ENCODE results near the gene TFCP2L1.

Gene TFCP2L1

DNA sequence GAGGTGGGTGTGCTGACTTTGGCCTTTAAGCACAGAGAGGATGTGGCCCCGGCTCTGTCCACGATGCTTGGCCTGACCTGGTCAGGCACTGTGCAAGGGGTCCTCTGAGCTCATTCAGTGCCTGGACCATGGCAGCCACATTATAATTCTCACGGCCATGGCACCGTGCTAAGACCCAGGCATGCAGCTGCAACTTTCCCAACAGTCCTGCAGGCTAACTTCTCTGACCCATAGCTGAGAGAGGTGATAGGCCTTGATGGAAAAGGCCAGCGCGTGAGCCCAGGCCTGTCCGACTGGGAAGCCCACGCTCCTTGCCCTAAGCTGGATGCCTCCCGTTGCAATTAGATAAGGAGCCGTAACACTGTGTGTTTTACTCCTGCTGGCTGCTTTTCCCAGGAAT is 99.9 kb downstream of the TFCP2L1 start:
- Mint-ChIP-seq H3K27ac (no peak overlapping the region), H3K27me3 (no peaks in the 10 kb centered on the region), H3K4me3 (no peak overlapping the region), H3K4me1 (ENCODE audit: low read depth) (no peaks in the 10 kb centered on the region), H3K36me3 (no peaks in the 10 kb centered on the region), H3K9me3 (ENCODE audit: low read depth) (no peaks in the 10 kb centered on the region)

DNA sequence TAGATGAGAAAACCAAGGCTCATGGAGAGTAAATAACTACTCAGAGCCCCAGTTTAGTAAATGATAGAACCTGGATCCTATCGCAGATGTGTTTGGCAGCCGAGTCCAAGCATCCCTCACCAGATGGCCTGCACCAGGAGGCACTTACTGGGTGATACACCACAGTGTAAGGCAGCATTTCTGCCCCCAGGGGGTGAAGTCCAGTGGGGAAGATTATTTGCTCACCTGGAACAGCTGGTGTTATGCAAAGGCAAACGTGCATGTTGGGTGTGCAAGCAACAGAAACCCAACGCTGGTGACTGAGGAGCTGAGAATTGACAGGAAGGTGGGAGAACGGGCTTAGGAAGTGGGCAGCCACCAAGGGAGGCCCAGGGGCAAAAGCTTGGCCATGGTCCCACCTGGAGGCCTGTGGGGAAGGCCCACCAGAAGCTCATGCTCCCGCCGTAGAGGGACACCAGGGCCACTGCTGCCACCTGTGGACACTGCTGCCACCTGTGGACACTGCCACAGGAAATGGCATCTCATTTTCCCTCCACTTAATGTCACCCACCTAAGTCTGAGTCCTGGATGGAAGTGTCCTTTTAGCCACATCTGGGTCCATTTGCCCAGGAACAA is 100.6 kb downstream of the TFCP2L1 start:
- Mint-ChIP-seq H3K27me3 (no peaks in the 10 kb centered on the region), H3K27ac (no peak overlapping the region), H3K9me3 (ENCODE audit: low read depth) (no peaks in the 10 kb centered on the region), H3K4me1 (ENCODE audit: low read depth) (no peaks in the 10 kb centered on the region), H3K4me3 (no peak overlapping the region), H3K36me3 (no peaks in the 10 kb centered on the region)

DNA sequence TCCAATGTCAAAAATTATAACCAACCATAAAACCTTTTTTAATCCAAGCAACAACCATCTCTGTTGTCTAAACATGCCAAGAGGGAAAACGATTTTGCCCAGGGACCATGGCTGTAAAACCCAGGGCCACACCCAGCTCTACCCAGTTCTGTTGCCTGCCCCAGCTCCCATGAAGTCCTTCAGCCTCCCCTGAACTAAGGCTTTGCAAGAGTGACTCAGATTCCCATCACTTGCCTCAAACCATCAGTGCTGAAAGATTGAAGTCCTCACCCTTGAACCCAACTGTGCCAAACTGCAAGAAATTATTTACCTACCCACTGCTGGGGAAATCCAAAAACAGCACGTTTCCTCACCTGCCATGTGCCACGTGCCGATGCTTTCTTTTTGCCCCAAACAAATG is 102.5 kb downstream of the TFCP2L1 start:
- Mint-ChIP-seq H3K27ac (no peak overlapping the region), H3K9me3 (ENCODE audit: low read depth) (no peaks in the 10 kb centered on the region), H3K4me3 (no peak overlapping the region), H3K4me1 (ENCODE audit: low read depth) (no peaks in the 10 kb centered on the region), H3K36me3 (no peaks in the 10 kb centered on the region), H3K27me3 (no peaks in the 10 kb centered on the region)

DNA sequence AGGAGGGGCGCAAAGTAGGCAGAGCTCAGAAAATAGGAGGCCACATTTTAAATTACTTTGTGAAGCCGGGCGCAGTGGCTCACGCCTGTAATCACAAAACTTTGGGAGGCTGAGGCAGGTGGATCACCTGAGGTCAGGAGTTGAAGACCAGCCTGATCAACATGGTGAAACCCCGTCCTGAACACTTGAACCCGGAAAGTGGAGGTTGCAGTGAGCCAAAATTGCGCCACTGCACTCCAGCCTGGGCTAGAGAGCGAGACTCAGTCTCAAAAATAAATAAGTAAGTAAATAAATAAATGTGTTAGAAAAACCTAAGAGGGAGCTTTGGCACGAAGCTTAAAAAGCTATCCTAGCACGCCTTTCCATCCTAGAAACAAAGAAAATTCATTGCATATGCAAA is 105.5 kb downstream of the TFCP2L1 start:
- H3K36me3 Mint-ChIP-seq: no peaks in the 10 kb centered on the region
- no peak overlapping the region for H3K27ac Mint-ChIP-seq
- no peaks in the 10 kb centered on the region for H3K9me3 Mint-ChIP-seq (ENCODE audit: low read depth)
- peaks cover 4% of the 10 kb centered on the region for H3K27me3 Mint-ChIP-seq
- no peak overlapping the region for H3K4me3 Mint-ChIP-seq
- no peaks in the 10 kb centered on the region for H3K4me1 Mint-ChIP-seq (ENCODE audit: low read depth)

DNA sequence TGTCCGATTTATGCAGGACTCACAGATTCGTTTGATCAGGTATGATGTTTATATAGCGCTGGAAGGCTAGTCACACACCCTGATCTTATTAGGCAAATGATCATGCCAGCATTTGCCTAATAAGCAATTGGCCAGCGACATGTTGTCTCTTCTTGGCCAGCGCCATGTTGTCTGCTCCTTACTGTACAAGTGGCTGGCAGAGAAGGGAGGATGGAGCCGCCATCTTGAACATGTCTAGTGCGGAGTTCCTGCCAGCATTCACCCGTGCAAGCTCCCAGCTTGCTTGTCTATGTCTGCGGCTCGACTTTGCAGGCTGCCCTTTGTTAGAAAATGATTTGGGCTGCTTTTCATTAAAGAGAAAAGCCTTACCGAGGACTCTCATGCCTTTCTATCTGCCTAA is 106.3 kb downstream of the TFCP2L1 start:
- H3K27ac Mint-ChIP-seq: no peak overlapping the region
- no peaks in the 10 kb centered on the region for H3K4me1 Mint-ChIP-seq (ENCODE audit: low read depth)
- H3K36me3 Mint-ChIP-seq: no peaks in the 10 kb centered on the region
- H3K9me3 Mint-ChIP-seq (ENCODE audit: low read depth): no peaks in the 10 kb centered on the region
- peaks cover 5% of the 10 kb centered on the region for H3K27me3 Mint-ChIP-seq
- no peak overlapping the region for H3K4me3 Mint-ChIP-seq

DNA sequence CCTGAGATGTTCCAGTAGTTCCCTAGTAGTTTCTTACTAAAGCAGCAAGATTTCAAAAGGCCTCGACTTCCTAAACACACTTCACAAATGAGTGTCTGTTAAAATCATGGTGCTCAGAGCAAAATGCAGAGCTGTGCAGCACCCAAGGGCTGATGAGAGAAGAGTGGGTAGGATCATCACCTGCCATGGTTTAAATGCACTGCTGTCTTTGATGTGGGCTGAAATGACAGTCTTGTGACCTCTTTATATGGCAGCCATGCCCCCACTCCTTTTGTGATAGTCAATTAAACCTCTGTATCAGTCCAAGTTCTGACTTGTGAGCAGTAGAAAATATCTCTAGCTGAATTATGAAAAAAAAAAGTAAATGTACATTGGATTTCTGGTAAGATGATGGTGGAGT is 107.1 kb downstream of the TFCP2L1 start:
- H3K27ac Mint-ChIP-seq: no peak overlapping the region
- H3K4me3 Mint-ChIP-seq: no peak overlapping the region
- H3K9me3 Mint-ChIP-seq (ENCODE audit: low read depth): no peaks in the 10 kb centered on the region

DNA sequence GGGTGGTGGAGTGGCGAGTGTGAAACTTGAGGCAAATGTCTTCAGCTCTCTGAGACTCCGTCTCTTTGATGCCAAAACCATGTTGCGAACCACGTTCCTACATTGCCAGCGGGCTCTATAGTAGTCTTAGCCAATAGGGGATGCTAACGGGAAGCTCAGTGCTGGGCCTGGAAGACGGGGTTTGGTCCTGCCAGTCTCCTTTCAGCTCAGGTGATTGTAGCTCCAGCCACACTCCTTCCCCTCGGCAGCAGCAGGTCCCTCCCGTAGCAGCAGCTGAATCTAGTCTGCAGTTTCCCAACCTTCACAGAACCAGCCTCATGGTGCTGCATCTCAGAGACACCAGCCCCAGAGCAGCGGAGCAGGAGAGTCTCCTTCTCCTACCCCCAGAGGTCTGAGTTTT is 109.7 kb downstream of the TFCP2L1 start:
- Mint-ChIP-seq H3K4me1 (ENCODE audit: low read depth) (no peaks in the 10 kb centered on the region), H3K4me3 (no peak overlapping the region), H3K9me3 (ENCODE audit: low read depth) (peaks cover 4% of the 10 kb centered on the region), H3K36me3 (no peaks in the 10 kb centered on the region), H3K27me3 (peaks cover 7% of the 10 kb centered on the region), H3K27ac (no peak overlapping the region)

More for the DNA sequence above, 107.1 kb downstream of the TFCP2L1 start:
- no peaks in the 10 kb centered on the region for H3K36me3 Mint-ChIP-seq
- no peaks in the 10 kb centered on the region for H3K4me1 Mint-ChIP-seq (ENCODE audit: low read depth)
- H3K27me3 Mint-ChIP-seq: peaks cover 7% of the 10 kb centered on the region

DNA sequence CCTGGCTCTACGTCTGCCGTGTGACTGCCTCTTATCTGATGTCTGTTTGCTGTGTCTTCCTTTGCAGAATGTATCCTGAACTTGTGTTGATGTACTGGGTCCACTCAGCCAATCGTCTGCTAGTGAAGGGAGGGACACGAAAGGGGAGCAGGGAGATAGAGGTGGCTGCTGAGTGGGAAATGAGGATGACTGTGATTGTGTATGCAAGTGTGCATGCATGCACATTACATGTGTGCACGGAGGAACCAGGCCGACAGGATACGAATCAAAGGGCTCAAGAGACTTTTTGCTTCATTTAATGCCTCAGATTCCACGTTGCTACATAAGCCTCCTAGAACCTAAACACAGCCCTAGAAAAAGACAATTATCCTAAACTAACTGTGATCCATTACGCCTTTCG is 111.2 kb downstream of the TFCP2L1 start:
- Mint-ChIP-seq H3K27me3 (peaks cover 9% of the 10 kb centered on the region), H3K27ac (no peak overlapping the region), H3K36me3 (no peaks in the 10 kb centered on the region), H3K4me3 (no peak overlapping the region), H3K4me1 (ENCODE audit: low read depth) (no peaks in the 10 kb centered on the region), H3K9me3 (ENCODE audit: low read depth) (peaks cover 4% of the 10 kb centered on the region)

DNA sequence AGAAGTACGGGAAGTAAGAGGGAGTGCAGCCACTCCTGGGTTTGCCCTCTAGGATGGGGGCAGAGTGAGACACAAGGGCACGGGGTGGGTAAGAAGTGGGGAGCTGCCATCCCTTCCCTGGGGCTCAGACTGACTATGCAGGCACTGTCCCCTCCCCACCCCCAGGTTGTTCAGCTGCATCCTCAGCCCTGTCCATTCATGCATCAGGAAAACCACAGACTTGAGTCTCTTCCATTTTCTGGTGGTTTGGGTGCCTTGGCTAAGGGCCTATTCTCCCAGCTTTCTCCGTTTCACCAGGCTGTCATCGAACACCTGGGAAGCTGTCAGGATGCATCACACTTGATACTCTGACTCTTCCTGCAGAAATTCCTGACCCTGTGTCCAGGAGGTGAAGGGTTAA is 111.9 kb downstream of the TFCP2L1 start:
- Mint-ChIP-seq H3K4me3 (no peak overlapping the region), H3K4me1 (ENCODE audit: low read depth) (no peaks in the 10 kb centered on the region), H3K36me3 (no peaks in the 10 kb centered on the region), H3K27ac (no peak overlapping the region), H3K9me3 (ENCODE audit: low read depth) (peaks cover 4% of the 10 kb centered on the region), H3K27me3 (peaks cover 9% of the 10 kb centered on the region)

DNA sequence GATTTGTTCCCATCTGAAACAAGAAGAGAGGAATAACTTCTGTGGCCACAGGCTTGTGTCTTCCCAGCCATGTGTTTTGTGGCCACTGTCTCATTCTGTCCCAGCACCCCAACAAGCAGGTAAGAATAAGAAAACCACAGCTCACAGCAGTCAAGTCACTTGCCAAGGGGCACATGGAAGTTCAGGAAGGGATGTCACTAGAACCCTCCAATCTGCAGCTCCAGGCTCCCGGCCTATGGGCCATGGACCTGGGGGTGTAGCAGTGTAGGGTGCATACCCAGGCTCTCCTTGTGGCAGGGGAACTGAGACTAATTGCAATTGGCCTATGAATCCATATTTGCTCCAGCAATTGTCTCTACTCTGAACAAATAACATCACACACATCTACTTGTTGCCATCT is 112.5 kb downstream of the TFCP2L1 start:
- no peak overlapping the region for H3K27ac Mint-ChIP-seq
- H3K36me3 Mint-ChIP-seq: no peaks in the 10 kb centered on the region
- no peaks in the 10 kb centered on the region for H3K4me1 Mint-ChIP-seq (ENCODE audit: low read depth)
- peaks cover 4% of the 10 kb centered on the region for H3K9me3 Mint-ChIP-seq (ENCODE audit: low read depth)
- peaks cover 11% of the 10 kb centered on the region for H3K27me3 Mint-ChIP-seq
- H3K4me3 Mint-ChIP-seq: no peak overlapping the region

DNA sequence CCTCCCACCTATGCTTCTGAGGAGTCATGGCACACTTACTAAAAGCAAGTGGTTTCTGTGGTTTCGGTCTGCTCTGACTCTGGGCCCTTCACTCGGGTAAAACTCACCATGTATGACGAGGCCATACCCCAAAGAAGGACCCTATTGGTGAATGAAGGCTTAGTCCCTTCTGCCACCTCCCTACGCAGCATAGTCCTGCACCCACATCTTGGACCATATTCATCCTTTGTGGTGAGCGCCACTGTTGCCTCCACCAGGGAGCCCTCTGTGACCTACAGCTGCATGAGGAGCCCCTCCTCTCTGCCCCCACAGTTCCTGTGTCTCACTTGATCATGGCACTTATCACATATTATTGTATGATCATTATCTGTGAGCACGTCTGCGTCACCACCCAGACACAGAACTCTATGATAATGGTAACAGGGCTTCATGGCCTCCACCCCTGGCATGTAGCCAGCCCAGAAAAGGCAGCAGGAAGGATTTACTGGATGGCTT is 113.3 kb downstream of the TFCP2L1 start:
- H3K4me3 Mint-ChIP-seq: no peak overlapping the region
- H3K27me3 Mint-ChIP-seq: peaks cover 11% of the 10 kb centered on the region
- peaks cover 4% of the 10 kb centered on the region for H3K9me3 Mint-ChIP-seq (ENCODE audit: low read depth)
- H3K4me1 Mint-ChIP-seq (ENCODE audit: low read depth): no peaks in the 10 kb centered on the region
- no peaks in the 10 kb centered on the region for H3K36me3 Mint-ChIP-seq
- H3K27ac Mint-ChIP-seq: no peak overlapping the region

DNA sequence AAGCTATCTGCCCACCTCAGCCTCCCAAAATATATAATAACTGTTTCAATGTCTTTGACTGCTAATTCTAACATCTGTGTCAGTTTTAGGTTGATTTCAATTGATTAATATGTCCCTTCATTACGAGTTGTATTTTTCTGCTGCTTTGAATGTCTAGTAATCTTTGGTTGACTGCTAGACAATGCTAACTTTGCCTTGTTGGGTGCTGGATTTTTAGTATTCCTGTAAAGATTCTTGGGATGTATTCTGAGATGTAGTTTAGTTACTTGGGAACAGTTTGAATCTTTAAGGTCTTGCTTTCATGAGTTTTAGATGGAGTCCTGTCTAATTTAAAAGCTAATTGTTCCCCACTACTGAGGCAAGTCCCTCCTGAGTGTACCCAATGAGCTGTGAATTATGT is 114.4 kb downstream of the TFCP2L1 start:
- no peaks in the 10 kb centered on the region for H3K36me3 Mint-ChIP-seq
- no peak overlapping the region for H3K27ac Mint-ChIP-seq
- H3K4me1 Mint-ChIP-seq (ENCODE audit: low read depth): no peaks in the 10 kb centered on the region
- H3K27me3 Mint-ChIP-seq: peaks cover 8% of the 10 kb centered on the region
- peaks cover 4% of the 10 kb centered on the region for H3K9me3 Mint-ChIP-seq (ENCODE audit: low read depth)
- no peak overlapping the region for H3K4me3 Mint-ChIP-seq

DNA sequence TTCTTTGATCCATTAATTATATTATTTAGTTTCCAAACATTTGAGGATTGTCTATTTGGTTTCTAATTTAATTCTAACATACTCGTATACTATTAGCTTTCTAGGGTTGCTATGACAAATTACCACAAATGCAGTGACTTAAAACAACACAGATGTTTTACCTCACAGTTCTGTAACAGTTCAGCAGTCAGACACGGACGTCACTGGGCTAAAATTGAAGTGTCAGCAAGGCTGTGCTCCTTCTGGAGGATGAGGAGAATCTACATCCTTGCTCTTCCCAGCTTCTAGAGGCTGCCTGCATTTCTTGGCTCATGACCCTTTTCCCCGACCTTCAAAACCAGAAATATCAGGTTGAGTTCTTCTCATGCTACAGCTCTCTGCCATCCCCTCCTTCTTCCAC is 117.6 kb downstream of the TFCP2L1 start:
- Mint-ChIP-seq H3K27ac (no peak overlapping the region), H3K36me3 (no peaks in the 10 kb centered on the region), H3K4me1 (ENCODE audit: low read depth) (no peaks in the 10 kb centered on the region), H3K27me3 (peaks cover 5% of the 10 kb centered on the region), H3K9me3 (ENCODE audit: low read depth) (peaks cover 9% of the 10 kb centered on the region), H3K4me3 (no peak overlapping the region)
